ENCODE measurements around the gene MSRB2.
"Not testable (repeated sequence)": the region's sequence is repeated elsewhere in the genome, so short reads cannot be mapped to it uniquely, and the experiment has no call there.

The MSRB2 gene

DNA sequence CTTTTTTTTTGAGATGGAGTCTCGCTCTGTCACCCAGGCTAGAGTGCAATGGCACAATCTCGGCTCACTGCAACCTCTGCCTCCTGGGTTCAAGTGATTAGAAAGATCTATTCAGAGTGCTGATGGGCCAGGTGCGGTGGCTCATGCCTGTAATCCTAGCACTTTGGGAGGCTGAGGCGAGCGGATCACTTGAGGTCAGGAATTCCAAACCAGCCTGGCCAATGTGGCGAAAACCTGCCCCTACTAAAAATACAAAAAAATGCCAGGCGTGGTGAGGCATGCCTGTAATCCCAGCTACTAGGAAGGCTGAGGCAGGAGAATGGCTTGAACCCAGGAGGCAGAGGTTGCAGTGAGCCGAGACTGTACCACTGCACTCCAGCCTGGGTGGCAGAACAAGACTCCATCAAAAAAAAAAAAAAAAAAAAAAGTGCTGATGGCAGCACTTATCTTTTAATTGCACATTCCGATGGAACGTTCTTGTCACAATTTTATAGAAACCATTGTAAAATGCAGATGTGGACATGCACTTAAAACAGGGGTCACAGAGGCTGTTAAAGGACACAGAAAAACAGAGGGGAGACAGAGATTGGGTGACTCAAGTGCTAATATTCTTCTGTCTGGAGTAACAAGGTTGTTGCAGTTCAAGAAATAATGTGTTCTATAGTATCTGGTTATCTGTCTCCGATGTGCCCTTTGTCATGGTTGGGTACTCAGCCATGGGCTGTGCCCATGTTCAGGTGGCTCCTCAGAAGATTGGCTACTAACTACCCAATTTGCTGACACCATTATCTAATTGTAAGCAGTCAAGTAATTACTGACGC lies 25.1 kb upstream of the MSRB2 start:
- not testable (repeated sequence) for DNase-seq

DNA sequence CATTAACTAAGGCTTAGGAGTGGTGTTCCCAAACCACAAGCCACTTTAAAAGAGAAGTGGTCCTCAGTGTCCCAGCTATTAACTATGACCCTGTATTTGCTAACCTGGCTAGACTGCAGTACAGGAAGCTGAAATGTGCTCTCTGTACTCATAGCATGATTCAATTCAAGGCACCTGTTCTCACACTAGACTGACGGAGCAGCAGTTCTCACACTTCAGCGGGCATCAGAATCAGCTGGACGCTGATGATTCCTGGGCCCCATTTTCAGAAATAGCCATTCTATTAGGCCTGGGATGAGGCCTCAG lies 24.5 kb upstream of the MSRB2 start:
- no peak for DNase-seq

DNA sequence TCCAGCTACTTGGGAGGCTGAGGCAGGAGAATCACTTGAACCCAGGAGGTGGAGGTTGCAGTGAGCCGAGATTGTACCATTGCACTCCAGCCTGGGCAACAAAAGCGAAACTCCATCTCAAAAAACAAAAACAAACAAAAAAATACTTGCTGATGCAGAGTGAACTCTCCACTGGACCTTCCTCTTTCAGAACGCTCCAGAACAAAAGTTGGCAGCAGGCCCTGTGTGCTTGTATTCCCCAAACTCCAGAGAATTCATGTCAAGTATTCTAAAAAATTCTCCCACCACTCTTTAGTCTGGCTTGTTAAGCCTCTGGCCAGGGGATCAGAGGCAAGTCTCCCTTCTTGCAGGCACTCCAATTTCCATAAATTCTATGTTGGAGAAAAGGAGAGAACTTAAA lies 22.8 kb upstream of the MSRB2 start:
- peak in 3 of 58 donors; percentile 5 to 10 (median 6) for DNase-seq

DNA sequence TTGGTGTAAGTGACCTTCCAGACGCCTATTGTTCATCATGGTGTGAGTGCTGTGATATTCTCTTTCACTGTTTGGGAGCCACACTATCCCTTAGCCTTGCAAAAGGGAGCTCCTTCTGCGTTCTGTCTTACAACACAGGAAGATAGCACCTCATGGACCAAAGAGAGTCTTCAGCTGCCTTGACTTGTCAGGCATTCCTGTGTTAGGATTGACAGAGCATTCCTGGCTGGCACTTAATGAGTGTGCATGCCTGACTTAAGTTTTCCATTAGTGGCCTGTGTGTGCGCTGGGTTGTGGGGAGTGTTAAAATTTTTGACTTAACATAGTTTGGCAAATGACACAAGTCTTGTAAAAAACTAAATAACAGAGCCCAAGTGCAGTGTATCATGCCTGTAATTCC lies 21.9 kb upstream of the MSRB2 start:
- no peak for DNase-seq

DNA sequence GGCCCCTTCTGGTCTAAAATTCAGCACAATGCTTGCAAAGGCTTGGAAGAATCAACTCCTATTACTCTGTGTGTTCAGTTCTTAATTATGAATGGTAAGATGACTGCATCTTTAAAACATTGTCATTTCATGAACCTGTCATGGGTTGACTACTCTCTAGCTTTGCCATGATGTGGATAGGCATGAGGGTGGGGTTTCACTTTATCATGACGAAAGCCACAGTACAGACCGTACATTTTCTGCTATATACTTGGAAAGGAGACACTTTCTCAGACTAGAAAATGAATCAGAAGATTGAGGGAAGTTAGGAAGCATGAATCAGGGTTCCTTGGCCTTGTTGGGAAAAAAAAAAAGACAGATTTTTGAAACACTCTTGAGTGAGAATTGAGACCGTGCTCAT lies 19.7 kb upstream of the MSRB2 start:
- no peak for DNase-seq

DNA sequence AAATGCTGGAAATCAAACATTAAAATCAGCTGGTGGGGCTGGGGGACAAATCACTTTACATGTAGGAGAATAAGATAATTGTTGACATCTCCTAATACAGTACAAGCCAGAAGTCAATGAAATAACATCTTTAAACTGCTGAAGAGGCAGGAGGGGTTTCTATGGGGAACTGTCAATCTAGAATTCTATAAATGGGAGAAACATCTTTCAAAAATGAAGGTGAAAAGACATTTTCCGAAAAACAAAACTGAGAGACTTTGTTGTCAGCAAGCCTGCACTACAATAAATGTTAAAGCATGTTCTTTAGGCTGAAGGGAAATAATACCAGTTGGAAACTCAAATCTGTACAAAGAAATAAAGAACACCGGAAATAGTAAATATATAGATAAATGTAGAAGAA lies 17.3 kb upstream of the MSRB2 start:
- DNase-seq: no peak

DNA sequence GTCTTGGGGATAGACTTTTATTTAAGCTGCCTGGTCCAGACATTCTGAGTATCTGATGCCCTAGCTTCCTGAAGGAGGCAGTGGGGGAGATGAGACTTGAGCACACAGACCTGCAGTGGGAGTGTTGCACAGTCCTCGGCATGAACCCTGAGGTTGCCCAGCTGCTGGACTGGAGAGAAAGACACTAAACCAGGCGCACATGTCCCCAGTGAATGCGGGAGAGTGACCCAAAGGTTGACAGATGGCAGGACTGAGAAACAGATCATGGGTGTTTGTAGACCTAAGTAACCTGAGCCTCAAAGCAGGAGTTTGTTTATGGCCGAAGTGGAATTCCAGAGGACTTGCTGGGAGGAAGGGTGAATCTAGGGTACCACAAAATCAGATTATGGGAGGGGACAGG lies 15.7 kb upstream of the MSRB2 start:
- DNase-seq: no peak

DNA sequence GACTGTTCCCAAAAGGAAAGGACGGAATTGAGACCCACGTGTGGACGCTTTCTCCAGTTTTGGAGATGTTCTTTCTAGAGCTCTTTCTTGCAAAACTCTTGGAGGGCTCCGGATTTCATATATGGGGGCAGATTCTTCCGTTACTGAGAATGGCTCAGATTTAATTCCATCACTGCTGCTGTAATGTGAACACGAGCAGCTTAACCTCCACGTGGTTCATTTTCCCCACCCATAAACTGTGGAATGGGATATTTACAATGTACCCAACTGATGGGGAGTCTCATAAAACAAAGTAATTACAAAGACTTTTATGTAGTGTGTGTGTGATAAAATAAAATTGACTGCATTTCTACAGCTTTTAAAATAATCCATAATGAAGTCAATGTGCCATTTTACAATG lies 15.1 kb upstream of the MSRB2 start:
- no peak for DNase-seq

DNA sequence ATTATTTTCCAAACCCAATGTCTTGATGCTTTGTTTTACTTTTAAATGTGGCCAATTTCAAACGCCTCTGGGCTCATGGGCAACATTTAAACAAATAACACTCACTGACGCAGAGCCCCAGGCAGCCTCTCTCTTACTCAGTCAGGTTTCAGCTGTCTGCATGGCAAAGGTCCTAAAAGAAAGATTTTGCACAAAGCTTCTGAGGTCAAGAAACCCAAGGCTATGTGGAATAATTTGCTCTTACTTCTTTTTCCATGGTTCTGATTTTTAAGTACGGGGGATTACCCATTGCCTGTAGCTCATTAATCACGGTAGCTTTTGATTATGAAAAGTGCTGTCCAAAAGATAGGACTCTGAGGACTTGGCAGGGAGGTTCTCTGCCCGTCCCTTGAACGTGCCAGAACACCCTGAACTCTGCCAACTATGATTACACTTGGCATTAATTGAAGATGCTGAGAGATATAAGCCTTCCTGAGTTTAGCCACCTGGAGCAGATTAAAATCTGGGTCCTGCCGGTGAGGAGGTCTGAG lies 14.1 kb upstream of the MSRB2 start:
- DNase-seq: peak in 2 of 58 donors; percentile 8 to 11

DNA sequence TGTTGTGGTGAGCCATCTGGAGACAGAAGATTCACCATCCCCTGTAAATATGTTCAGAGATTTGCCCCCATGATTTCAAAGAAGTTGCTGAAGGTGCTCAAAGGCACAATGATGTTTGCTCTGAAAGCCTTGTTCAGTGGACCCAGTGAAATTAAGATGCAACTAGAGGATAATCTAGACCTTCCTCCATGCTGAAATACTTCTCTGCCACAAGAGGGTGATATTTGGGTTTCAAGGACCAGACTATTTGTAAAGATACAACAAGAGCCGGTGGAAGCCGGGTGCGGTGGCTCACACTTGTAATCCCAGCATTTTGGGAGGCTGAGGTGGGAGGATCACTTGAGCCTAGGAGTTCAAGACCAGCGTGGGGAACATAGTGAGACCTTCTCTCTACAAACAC lies 13.5 kb upstream of the MSRB2 start:
- DNase-seq: no peak

DNA sequence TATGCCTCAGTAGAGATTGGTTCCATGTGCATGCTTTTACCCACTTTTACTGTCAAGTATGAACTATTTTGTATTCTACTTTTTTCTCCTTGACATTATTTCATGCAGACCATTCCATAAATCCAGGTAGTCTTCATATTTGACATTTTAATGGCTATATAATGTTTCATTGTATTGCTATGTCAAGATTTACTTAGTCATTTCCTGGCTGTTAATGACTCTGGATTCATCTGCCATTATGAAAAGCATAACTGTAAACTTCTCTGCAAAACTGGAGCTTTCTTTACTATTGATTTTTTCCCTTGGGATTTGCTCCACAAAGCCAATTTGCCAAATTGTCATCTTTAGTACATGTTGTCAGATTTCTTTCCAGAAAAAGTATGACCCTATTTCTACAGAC lies 6.8 kb upstream of the MSRB2 start:
- DNase-seq: no peak

DNA sequence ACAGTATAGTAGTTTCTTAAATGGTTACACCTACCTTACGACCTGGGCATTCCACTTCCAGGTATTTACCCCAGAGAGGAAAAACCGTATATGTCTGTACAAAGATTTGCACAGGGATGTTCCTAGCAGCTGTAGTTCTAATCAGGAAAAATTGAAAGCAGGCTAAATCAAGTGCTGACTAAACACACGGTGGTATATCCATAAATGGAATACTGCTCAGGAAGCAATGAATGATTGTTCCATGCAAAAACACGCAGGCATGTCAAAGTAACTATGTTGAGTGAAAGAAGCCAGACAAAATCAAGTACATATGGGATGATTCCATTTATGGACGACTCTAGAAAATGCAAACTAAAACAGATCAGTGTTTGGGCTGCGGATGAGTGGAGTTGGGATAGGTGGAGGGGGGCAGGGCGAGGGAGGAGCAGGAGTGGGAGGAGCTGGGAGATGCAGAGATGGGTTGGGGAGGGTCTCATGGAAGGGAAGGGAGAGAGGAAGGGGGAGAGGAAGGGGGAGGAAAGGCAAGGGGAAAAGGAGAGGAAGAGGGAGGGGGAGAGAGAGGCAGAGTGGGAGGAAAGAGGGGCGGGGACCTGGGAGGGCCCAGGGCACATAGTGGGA lies 484 bp upstream of the MSRB2 start:
- peak in 1 of 58 donors; percentile 42 for DNase-seq

DNA sequence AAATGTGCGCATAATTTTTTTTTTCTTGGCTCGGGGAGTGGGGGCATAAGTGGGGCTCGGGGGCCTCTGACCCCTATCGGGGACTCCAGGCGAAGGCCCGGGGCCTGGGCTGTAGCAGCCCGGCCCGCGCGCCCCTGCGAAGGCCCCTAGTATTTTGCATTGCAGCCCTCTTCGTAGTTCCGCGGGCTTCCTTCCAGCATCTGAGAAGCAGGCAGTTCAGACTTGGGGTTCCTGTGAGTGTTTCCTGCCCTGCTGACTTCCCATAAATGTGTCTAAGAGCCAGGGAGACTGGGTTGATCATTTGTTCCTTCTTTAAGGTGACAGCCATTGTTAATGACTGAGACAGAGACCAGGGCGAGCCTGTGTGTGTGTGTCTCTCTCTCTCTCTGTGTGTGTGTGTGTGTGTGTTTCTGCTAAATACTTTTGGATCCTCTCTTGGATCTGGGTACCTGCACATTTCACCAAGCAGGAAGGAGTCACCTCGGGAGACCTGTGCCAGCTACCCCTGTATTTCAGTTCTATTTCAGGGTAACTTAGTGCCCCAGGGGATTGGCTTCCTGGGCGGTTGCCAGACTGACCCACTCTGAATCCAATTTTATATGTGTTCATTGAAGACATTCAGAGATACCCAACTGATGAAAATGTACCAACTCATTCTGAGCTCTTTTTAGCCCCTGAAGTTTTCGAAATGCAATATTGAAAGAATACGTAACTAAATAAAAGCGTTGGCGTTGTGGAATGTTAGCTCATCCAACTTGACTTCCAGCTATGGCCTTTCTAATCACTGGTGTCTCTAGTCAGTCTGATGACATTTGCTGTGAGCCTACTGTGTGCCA lies 805 bp downstream of the MSRB2 start:
- peak in 28 of 58 donors; percentile 13 to 55 (median 28) for DNase-seq

DNA sequence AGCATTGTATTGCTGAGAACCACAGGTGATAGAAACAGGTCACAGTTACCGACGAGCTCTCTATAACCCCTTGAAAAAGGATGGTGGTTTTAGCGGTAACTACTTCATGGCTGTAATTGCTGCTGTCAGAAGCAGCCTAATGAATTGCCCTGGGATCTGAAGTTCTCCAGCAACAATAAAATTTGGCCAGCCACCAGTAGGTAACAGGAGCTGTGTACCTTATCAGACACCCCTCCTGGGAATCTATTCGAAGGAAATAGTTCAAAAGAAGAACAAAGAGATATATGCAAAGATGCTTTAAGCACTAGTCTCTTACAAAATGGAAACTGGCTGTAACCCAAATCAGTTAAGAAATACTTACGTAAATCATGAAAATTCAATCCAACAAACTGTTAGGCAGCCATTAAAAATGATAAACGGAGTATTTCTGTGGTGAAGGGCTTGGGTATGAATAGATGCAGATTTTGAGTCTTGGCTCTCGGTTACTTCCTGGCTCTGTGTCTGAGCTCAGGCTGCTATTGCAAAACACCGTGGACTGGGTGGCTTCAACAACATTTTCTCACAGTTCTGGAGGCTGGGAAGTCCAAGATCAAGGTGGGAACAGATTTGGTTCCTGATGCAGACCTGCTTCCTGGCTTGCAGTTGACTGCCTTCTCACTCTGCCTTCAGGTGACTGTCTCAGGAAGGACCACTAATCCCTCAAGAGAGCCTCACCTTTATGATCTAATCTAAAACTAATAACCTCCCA lies 1.6 kb downstream of the MSRB2 start:
- DNase-seq: no peak

DNA sequence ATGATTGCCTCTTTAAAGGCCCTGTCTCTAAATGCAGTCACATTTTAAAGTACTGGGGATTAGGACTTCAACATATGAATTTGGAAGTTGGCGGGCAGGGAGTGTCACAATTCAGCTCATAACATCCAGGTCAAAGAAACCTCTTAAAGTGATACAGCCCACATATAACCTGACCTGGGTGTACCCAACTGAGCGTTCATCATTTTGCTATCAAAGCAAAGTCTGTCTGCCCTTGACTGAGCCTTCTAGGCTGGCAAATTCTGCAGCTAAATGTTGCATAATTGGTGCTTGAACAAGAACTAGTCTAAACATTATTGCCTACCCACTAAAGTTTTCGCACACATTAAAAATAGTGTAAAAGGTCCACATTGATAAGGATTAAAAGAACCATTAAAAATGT lies 3.7 kb downstream of the MSRB2 start:
- no peak for DNase-seq

DNA sequence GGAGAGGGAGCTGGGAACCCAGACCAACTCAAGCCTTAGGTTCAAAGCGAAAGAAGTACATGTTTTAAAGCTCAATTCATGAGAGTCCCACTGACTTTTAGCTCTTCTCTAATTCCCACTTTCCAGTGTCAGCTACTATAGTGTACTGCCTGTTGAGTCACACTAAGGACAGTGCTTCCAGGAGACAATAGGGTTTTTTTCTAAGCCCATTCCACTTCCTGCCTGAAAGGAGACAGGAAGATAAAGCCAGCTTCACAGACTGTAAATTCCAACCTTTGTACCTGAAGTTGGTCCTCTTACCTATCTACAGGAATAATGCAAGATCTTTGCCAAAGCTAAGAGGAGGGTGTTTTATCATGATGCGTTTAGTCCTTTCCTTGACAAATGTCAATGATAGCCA lies 4.4 kb downstream of the MSRB2 start:
- DNase-seq: no peak

DNA sequence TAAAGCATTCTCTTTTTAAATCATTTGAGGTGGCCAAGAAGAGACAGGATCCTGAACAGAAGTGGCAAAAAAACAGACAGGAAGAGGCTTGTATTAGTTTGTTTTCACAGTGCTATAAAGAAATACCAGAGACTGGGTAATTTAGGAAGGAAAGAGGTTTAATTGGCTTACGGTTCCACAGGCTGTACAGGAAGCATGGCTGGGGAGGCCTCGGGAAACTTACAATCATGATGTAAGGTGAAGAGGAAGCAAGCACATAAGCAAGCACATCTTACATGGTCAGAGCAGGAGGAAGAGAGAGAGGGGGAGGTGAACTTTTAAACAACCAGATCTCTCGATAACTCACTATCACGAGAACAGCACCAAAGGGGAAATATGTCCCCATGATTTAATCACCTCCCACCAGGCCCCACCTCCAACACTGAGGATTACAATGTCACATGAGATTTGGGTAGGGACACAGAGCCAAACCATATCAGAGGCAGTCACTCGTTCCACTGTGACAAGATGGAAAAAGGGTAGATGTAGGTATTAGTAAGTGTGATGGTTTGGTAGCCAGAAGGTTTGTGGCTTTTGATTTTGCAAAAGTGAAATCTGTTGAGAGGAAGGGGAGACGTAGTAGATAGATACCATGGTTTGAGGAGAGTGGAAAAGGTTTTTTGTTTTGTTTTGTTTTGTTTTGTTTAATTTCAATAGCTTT lies 5.1 kb downstream of the MSRB2 start:
- no peak for DNase-seq

DNA sequence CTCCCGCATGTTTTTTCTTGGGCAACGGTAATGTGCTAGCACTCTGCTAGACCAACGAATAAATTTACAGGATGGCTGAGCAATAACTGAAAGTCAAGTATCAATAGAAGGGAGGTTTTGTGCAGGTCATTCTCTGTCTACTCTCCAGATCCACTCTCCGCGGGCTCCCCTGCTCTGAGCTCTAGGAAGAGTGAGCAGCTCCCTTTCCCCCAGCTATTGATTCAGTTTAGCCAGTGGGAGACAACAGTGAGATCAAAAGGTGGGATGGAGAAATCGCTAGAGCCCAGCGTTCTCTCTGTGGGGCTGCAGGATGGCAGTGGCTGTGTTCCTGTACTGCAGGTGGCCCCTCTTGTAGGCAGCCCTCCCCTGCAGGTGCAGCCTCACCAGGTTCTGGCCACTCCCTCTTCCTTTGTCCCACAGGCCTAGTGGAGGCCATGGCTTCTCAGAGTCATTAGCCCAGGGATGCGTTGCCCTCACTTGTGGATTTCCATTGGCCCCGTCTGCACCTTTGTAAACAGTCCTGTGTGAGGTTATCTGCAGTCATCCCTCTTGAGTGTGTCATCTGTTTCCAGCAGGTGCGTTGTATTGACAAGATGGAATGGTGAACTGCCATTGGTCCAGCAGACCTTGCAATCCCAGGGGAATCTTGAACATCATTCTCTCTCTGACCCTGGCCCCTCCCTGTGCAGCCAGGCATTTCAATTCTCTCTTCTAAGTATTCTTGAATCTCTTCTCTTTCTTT lies 11.1 kb downstream of the MSRB2 start:
- no peak for DNase-seq

DNA sequence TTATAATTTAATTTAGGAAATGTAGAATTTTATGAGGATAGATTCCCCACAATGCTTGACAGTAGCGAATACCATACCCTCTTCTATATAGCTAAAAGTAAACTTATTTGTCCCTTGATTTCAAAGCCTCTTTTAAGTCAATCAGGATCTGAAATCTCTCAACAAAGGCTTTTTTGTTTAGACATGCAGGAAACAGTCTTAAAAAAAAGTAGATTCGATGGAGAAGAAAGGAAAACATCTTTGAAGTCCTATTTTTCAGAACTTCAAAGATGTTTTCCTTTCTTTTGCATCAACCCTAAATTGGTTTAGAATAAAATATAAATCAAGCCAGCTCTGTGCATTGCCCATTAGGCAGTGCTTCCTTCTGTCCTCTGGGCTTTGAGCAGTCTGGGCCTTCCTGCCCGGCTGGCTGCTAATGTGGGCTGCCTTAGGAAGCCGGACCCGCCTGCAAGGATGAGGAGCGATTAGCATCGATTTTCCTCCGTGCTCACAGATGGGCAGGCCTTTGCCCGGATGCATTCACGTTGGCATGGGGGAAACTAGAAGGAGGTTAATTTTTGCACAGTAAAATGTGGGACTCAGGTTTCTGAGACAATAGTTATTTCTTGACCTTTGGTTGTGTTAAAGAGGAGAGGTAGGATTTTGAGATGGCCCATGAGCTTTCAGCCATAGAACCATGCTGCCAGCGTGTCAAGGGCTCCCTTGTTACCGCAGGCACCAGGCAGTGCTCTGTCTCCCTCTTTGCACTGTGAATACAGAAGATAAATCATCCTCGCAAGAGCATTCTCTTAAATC lies 15.5 kb downstream of the MSRB2 start:
- DNase-seq: no peak

Data from anterior cingulate cortex (tissue), 58 donors.